Progenitor cell of endocrine pancreas (in vitro differentiated cells): ENCODE results near the gene TIGD6. TPM values are rescaled to one million over a fixed set of nuclear protein-coding genes. Genes with fewer than 3 reads are reported as not detected.
"Not testable (repeated sequence)": the region's sequence is repeated elsewhere in the genome, so short reads cannot be mapped to it uniquely, and the experiment has no call there.

ENCODE experiments used
- DNase-seq: peaks from one replicate; pipeline ENCODE4 v3.0.0; 2021; ENCODE audit warnings: low spot score; ENCODE audit not compliant: unreplicated experiment
- H3K27ac Mint-ChIP-seq: 2 replicates; pipeline ENCODE4 v1.8.0; 2021; ENCODE audit warnings: mild to moderate bottlenecking, moderate library complexity, mixed read lengths
- H3K27me3 Mint-ChIP-seq: 2 replicates; pipeline ENCODE4 v1.8.0; 2021; ENCODE audit warnings: mixed read lengths
- H3K36me3 Mint-ChIP-seq: 2 replicates; pipeline ENCODE4 v1.8.0; 2022; ENCODE audit warnings: mixed read lengths; ENCODE audit not compliant: insufficient read depth
- H3K4me1 Mint-ChIP-seq: 2 replicates; pipeline ENCODE4 v1.8.0; 2021; ENCODE audit warnings: low read depth, mixed read lengths
- H3K4me3 Mint-ChIP-seq: 2 replicates; pipeline ENCODE4 v1.8.0; 2021; ENCODE audit warnings: low read depth, mild to moderate bottlenecking, moderate library complexity, mixed read lengths
- H3K9me3 Mint-ChIP-seq: 2 replicates; pipeline ENCODE4 v1.8.0; 2021; ENCODE audit warnings: low read depth, mixed read lengths
- total RNA-seq: library from RNA; stranded (reverse); gene quantifications from 2 replicates; pipeline ENCODE4 v1.2.1, GENCODE V29; 2021
- TF ChIP-seq, protein P1 (sequence below): fragments of 200-600 bp; sonication (generic); IDR thresholded peaks from one replicate; pipeline ENCODE4 v1.5.0; 2021; ENCODE audit warnings: antibody characterized with exemption, mild to moderate bottlenecking; ENCODE audit not compliant: unreplicated experiment

Gene TIGD6
- total RNA-seq, 1 donor from 2014 or later: 4.2 TPM

- H3K9me3 Mint-ChIP-seq: no peaks in the 10 kb centered on the region
- no peak overlapping the region for H3K27ac Mint-ChIP-seq
- no peaks in the 10 kb centered on the region for H3K27me3 Mint-ChIP-seq
- H3K36me3 Mint-ChIP-seq: peaks cover 27% of the 10 kb centered on the region
- H3K4me3 Mint-ChIP-seq: no peak overlapping the region
- no peak for DNase-seq
- TF ChIP-seq, protein P1, sequence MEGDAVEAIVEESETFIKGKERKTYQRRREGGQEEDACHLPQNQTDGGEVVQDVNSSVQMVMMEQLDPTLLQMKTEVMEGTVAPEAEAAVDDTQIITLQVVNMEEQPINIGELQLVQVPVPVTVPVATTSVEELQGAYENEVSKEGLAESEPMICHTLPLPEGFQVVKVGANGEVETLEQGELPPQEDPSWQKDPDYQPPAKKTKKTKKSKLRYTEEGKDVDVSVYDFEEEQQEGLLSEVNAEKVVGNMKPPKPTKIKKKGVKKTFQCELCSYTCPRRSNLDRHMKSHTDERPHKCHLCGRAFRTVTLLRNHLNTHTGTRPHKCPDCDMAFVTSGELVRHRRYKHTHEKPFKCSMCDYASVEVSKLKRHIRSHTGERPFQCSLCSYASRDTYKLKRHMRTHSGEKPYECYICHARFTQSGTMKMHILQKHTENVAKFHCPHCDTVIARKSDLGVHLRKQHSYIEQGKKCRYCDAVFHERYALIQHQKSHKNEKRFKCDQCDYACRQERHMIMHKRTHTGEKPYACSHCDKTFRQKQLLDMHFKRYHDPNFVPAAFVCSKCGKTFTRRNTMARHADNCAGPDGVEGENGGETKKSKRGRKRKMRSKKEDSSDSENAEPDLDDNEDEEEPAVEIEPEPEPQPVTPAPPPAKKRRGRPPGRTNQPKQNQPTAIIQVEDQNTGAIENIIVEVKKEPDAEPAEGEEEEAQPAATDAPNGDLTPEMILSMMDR: no peak
- no peaks in the 10 kb centered on the region for H3K4me1 Mint-ChIP-seq
Measured at GRCh38 chr5:150034662-150035061, 34.2 kb upstream of the TIGD6 start.

GRCh38 chr5:150033334-150033733 is 32.9 kb upstream of the TIGD6 start:
- no peak for DNase-seq
- Mint-ChIP-seq H3K27ac (no peak overlapping the region), H3K4me1 (no peaks in the 10 kb centered on the region), H3K4me3 (no peak overlapping the region), H3K9me3 (no peaks in the 10 kb centered on the region), H3K36me3 (peaks cover 31% of the 10 kb centered on the region), H3K27me3 (no peaks in the 10 kb centered on the region)
- TF ChIP-seq, protein P1: no peak

DNA sequence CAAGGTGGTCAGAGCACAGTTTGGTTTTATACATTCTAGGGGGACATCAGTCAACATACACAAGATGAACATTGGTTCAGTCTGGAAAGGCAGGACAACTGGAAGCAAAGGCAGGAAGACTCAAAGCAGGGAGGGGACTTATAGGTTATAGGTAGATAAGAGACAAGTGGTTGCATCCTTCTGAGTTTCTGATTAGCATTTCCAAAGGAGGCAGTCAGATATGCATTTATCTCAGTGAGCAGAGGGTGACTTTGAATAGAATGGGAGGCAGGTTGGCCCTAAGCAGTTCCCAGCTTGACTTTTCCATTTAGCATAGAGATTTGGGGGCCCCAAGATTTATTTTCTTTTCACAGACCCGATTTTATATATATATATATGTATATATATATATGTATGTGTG is 27.6 kb upstream of the TIGD6 start:
- DNase-seq, H3K27me3 Mint-ChIP-seq, H3K27ac Mint-ChIP-seq, H3K9me3 Mint-ChIP-seq, H3K4me3 Mint-ChIP-seq, H3K4me1 Mint-ChIP-seq: not testable (repeated sequence)
- peaks cover 20% of the 10 kb centered on the region for H3K36me3 Mint-ChIP-seq

DNA sequence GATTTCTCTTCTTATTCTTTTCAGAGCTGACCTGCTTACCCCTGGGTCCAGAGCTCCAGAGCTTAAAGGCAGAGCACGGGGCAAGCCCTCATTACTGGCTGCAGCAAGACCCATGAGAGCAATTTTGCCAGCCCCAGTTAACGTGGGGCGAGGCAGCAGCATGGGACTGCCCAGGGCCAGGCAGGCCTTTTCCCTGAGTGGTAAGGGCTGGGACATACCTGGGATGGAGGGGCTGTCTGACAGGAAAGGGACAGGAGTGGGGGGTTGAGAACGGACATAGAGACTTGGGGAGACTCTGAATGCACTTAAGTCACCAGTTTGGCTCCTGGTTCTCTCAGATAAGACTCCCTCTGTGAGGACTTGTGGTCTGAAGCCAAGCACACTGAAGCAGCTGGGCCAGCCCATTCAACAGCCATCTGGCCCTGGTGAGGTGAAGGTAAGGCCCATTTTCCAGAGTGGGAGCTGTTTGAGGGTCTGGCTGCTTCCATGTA is 26.3 kb upstream of the TIGD6 start:
- Mint-ChIP-seq H3K27ac (no peak overlapping the region), H3K27me3 (no peaks in the 10 kb centered on the region), H3K4me3 (no peak overlapping the region), H3K9me3 (no peaks in the 10 kb centered on the region), H3K36me3 (peaks cover 17% of the 10 kb centered on the region), H3K4me1 (no peaks in the 10 kb centered on the region)
- DNase-seq: no peak
- TF ChIP-seq, protein P1: no peak

- no peak overlapping the region for H3K27ac Mint-ChIP-seq
- no peak overlapping the region for H3K4me3 Mint-ChIP-seq
- DNase-seq: no peak
- H3K27me3 Mint-ChIP-seq: no peaks in the 10 kb centered on the region
- peaks cover 14% of the 10 kb centered on the region for H3K36me3 Mint-ChIP-seq
- H3K9me3 Mint-ChIP-seq: no peaks in the 10 kb centered on the region
- TF ChIP-seq, protein P1: no peak
- H3K4me1 Mint-ChIP-seq: no peaks in the 10 kb centered on the region
Measured at GRCh38 chr5:150024346-150024984, 24.0 kb upstream of the TIGD6 start.

DNA sequence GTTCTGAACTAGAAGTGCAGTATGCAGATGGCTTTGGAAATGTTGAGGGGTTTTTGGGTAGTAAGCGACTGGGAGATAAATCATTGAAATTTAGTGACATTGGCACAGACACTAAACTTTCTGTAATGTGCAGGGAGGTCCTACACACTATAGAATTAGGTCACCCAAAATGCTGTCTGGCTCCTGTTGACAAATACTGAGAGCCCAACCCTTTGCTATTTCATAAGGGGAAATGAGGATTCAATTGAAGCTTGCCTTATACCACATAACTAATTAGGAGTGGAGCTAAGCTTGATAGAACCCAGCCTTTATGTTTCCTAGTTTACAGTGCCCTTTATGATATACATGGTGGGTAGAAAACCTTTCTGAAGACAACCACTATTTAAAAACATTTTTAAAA is 22.7 kb upstream of the TIGD6 start:
- Mint-ChIP-seq H3K4me3 (no peak overlapping the region), H3K9me3 (no peaks in the 10 kb centered on the region), H3K27me3 (no peaks in the 10 kb centered on the region), H3K36me3 (peaks cover 15% of the 10 kb centered on the region), H3K27ac (no peak overlapping the region), H3K4me1 (no peaks in the 10 kb centered on the region)
- no peak for DNase-seq
- TF ChIP-seq, protein P1: no peak
